ENCODE data around the gene C1orf198.

The C1orf198 gene

DNA sequence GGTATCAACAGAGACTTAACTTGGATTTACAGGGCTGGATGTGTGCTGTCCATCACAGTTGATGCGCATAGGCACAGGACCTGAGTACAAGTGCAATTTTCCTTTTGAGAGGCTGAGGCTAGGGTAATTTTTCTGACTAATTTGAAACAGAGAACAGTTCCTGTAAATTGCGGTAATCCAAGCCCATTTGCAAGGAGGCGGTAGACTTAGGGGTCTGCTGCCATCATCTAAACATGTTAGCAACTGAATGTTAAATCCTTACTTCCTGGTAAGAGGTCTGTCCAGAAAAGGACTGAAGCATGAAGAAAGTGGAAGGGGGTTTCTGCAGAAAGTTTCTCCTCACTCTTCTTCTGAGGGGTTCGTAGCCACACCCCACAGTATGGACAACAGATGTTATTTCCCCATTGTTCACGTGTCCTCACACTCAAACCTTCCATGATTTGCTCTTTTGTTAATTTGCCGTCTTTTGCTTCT, 23.7 kb upstream of the C1orf198 start:
- DNase-seq (ENCODE audit: low spot score), result no peak

DNA sequence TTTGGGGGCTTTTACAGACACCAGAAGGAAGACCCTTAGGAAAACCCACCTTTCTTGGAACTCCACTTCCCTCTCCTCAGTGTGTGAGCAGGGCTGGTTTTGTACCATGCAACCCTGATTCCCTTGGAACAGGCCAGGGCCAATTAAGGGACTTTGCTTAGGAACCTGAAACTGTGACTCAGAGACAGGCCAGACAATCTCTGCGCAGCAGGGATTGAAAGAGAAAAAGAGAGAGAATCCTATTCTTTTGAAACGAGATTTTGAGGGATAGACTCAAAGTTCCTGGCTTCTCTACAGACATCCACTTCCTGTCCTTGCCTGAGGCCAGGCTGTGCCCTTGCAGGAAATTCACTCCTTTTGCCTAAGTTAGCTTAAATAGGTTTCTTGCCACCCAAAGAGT, 23.1 kb upstream of the C1orf198 start:
- DNase-seq (ENCODE audit: low spot score), result no peak

DNA sequence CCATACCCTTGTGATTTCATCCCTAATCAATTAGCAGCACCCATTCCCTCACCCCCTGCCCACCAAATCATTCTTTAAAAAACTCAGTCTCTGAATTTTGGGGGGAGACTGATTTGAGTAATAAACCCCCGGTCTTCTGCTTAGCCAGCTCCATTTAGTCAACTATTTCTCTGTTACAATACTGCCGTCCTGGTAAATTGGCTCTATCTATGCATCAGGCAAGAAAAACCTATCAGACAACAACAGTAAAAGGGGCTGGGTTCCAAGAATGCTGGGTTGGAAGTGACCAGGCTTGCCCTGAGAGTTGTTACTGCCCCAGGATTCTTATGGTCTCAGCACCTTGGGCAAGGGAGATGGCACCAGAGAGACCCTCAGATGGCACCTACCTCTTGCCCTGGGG, 16.3 kb upstream of the C1orf198 start:
- DNase-seq (ENCODE audit: low spot score), result no peak

DNA sequence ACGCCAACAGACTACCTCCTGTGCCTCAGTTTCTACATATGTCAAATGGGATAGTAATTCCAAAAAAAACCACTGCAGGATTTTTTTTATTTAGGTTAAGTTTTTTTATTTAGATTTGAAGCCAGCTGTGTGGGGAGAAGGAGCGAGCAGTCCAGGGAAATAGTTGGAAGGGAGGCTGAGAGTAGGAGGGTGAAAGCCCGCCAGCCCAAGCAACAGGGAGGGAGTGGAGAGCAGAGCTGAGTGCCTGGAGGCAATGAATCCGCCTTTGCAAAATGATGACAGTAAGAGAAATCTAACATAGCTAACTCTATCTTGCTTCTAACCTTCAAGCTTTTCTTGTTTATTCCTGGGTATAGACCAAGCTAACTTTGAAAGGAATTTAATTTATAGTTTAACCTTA, 15.6 kb upstream of the C1orf198 start:
- no peak for DNase-seq (ENCODE audit: low spot score)

DNA sequence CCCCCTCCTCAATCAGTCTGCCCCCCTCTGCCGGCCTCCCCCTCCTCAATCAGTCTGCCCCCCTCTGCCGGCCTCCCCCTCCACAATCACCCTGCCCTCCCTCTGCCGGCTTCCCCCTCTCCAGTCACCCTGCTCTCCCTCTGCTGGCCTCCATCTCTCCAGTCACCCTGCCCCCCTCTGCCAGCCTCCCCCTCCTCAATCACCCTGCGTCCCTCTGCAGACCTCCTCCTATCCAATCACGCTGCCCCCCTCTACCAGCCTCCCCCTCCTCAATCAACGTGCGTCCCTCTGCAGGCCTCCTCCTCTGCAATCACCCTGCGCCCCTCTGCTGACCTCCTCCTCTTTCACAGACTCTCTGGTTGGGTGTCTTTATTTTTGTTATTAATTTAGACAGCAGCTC, 11.5 kb upstream of the C1orf198 start:
- DNase-seq (ENCODE audit: low spot score), result no peak

DNA sequence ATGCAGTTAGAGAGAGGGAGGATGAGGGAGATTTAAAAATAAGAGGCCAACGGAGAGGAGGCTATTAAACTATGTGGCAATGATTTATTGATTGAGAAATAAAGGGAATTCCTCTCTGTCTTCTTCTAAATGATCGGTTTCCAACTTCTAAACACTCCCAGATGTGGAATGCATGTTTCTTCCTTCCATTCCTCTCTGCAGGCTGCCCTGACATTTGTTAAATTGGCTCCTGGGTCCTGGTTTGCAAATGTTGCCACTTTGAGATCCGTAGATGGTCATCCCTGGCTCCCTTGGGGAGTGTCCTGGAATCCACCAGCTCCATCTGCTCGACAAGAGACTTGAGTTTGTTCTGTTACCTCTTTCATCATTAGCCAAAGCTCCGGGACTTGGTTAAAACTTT, 10.3 kb upstream of the C1orf198 start:
- DNase-seq (ENCODE audit: low spot score), result no peak

DNA sequence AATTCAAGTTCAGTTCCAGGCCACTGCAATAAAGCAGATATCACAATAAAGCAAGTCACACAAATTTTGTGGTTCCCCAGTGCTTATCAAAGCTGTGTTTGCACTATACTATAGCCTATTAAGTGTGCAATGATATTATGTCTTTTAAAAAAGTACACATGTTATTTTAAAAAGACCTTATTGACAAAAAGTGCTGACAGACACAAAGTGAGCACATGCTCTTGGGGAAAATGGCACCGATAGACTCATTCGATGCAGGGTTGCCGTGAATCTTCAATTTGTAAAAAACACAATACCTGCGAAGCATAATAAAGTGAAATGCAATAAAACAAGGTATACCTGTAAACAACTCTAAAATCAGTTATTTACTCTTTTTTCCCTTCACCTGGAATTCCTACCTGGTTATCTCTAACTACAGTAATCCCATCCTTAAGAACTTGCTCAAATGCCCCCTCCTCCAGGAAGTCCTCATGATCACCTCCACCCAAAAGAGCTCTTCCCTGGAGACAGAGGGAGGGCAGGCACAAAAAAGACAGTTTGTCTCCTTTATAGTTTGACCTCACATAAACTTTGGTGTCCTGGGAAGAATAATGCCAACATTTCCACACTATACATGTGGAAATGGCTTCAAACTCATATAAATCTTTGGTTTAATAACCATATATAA, 9.7 kb upstream of the C1orf198 start:
- no peak for DNase-seq (ENCODE audit: low spot score)

DNA sequence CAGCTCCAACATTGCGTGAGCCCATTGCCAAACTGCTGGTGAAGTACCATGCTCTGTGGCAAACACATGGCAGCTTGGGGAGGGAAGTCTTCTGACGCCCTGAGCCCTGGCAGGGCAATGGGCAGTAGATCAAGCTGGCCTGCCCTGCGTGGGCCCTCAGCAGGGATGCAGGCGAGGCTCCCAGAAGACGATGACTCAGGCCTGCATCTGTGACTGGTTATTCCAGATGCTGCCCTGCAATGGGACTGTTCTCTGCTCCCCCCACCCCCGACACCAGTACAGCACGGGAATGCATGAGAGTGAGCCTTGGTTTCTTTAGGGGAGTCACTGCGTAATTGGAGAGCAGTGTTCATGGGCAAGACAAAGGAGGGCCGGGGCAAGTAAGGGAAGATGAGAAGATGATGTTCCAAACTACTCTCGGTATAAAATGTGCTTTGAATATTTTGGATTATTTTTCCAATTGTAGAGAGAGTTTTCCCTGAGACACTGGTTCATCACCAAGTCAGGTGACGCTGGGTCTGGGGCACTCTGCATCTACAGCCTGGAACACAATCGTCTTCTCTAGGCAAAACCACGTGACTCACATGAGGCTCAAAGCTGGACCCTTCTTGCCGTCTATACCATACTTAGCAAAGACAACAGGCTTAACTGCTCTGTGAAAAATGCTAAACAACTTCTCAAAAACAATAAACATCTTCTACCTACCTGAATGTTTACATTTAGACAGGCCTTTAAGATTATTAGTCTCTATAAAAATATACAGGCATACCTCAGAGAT, 9.0 kb upstream of the C1orf198 start:
- no peak for DNase-seq (ENCODE audit: low spot score)

DNA sequence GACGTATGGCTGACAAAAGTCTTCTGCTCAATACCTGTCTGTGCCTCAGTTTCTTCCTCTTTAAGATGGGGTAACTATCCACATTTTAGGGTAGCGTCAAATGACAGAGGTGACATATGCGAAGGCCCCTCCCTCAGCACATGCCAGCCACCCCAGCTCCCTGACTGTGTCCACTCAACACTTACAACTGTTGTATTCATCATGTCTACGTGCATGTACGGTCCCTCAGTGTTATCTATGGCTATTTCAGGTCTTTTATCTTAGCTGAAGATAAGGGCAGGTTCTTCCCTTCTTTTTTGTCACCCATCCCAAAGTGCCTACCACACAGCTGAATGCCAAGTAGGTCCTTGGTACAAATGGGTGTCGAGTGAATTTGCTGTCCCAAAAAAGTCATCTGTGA, 8.3 kb upstream of the C1orf198 start:
- DNase-seq (ENCODE audit: low spot score), result no peak

DNA sequence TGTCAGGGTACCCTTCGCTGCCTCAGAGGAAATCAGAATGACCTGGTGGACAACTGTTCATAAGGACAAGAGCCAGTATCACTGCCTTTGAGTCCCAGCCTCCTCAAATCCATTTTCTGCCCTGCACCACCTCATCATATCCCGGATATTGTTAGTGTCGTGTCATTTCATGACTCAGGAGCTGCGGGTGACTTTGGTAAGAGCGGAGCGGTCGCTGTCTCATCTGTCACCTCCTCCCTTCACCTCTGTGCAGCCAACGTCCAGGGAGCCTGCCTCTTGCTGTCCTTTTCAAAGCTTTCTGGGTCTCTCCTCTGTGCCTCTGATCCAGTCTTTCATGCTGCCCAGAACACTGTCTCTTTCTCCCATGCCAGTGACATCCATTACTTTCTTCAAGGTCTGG, 7.0 kb upstream of the C1orf198 start:
- no peak for DNase-seq (ENCODE audit: low spot score)

DNA sequence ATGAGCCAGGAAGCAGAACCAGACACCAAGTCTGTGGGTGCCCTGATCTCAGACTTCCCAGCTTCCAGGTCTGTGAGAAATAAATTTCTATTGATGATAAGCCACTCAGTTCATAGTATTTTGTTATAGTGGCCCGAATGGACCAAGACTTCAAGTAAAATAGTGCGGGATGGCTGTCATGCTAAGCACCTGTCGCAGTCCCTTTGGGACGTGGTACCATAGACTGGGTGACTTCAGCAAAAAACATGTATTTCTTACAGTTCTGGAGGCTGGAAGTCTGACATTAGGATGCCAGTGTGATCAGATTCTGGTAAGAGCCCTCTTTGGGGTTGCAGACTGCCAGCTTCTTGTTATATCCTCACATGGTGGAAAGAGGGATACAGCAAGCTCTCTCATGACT, 2.6 kb upstream of the C1orf198 start:
- no peak for DNase-seq (ENCODE audit: low spot score)

DNA sequence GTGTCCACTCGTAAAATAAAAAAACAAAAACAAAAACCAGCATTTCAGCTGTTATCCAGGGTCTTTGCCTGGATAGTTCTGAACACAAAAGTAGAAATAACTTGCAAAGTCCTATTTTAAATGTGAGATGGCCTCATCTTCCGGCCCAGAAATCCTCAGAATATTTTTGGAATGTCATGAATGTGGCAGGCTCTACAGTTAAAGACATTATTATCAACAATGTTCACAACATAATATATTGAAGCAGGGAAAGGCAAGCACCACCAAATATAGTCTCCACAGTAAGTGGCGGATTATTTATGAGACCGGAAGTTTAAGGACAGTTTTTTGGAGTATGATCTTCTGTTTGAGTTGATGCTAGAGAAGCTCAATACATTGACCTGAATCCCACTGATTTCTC, 1.2 kb upstream of the C1orf198 start:
- DNase-seq (ENCODE audit: low spot score), result peak; percentile 8

DNA sequence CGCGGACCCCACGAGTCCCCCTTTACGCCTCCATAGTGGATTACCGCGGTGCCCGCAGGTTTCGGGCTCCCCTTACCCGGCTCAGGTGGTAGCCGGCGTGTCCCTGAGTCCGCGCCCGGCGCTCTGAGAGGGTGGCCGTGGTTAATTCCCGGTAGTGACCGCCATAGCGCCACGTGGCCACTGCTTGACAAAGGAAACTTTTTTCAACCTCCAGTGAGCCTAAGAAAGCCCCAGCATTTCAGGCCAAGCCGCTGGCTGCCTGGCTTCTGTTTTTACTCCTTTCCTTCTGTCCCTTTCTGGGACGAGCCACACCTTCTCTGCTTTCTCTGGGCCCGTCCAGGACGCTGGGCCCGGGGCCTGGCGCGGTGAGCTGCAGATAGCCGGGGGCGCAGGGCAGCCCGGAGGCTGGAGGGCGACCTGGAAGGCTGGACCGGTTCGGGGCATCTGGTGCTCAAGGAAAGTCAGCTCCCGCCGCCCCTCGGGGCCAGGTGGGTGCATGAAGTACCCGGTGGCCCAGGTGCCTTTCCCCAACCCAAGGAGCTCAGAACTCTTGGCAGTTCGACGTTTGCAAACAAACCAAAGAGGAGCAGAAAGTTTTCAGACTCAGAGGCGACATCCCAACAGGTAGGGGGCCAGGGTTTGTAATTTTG, 540 bp upstream of the C1orf198 start:
- DNase-seq (ENCODE audit: low spot score), result peak; percentile 74

DNA sequence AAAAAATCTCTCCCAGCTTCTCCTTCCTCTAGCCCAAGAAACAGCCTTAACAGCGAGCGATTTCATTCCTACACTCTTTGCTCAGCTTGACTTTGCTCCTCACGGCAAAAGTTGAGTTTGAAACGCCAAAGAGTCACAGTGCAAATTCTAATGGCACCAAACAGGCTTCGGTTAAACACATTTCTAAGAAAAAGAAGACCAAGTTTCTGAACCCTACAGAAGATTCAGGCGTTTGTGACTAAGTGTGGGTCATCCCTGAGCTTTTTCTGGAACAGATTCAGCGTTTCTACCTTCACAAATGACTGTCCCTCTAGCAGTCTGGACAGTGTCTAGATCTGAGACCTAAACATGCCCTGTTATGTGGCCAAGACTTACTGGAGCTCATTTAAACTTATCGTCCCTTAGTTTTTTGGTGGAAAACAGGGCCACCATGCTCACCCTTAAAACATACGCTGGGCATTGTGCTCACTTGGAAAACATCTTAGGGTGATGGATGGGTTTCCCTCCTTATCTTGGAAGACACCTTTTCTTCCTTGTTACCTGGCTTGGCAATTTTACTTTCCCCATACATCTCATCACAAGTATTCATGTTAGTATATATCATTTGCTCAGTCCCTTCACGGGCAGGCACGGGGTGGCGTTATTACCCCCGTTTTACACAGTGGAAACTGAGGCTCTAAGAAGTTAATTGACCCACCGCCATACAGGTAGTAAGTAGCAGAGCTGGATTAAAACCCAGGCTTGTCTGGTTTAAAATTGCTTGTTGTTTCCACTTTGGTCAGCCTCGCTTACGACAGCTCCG, 1.0 kb downstream of the C1orf198 start:
- DNase-seq (ENCODE audit: low spot score), result peak; percentile 9

DNA sequence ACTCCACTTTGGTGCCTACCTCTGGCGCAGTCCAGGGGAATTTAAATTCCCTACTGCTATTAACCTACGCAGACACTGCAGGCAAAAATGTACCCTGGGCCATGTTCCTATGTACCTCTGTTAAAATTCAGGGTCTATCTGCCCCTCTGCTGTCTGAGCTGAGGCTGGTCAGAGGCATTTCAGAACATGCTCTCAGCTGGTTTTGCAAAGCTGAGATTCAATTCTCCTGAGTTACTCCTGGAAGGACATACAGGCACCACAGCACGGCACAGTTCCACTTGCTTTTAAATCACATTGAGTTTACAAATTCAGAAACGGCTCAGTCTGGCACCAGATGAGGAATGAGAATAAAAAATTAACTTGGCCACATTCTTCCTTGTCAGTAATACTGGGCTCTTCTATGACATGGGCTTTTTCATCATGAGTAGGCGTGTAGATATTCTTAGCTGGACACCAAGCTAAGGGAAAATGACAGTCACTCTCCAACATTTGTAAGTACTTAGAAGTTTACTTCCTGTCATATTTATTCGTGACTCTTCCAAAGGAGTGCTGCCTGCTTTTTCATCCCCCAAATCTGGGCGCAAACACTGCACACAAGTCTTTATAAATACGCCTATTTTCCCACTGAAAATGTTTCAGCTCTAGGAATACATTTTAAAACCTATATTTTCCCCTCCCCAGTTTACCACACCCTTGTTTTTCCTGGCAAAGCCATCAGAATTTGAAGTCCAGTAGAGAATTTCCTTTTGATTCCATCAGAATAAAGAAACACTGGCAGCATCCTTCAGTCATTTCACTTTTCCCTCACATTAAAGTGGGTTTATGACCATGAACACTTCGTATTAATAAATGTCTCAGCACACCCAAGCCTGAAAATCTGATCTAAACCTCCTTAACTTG, 1.9 kb downstream of the C1orf198 start:
- peak; percentile 14 for DNase-seq (ENCODE audit: low spot score)

DNA sequence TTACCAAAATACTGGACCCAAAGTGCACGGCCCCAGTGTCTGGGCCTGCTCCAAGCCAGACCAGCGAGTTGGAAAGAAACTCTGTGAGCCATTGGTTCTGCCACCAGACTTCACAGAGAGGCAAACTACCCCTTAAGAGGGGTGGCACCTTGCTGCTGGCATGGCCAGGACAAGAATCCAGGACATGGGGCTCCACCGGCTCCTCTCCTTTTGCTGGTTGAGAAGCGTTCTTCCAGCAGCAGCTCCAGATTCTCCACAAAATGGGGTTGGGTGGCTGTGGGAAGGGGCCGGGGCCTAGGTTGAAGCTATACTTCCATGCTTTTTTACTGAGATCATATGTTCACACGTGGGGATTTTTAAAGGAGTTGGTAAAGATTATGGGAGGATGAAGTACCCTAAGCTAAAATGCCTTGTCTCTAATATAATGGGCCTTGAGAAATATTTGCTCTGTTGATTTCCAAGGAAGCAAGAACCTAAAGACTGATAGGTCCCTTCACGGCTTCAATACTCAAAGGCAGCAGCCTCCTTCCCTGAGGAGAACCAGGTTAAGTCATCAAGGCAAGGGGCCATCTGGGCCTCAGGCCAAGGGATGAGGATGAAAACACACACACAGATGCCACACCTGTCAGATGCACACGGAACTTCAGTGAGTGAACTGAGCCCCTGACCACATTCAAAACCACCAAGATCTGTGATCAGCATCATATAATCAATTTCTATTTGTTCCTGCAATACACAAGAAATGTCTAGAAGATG, 3.1 kb downstream of the C1orf198 start:
- no peak for DNase-seq (ENCODE audit: low spot score)

DNA sequence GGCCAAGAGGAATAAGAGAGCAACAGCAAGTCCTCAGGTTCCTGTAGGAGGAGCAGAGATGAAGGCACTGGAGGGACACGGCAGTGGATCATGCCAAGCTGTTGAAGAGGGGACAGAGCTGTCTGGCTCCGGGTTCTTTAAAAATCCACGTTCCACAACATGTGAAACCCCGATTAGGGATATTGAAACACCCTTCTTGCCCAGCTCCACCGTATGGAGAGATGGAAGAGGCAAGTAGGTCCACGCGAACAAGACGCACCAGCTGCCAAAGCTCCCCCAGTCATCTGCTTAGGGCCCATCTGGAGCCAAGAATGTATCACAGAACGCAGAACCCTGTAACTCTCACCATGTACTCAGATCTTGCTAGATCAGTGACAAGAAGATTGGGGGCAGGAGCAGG, 3.9 kb downstream of the C1orf198 start:
- no peak for DNase-seq (ENCODE audit: low spot score)

DNA sequence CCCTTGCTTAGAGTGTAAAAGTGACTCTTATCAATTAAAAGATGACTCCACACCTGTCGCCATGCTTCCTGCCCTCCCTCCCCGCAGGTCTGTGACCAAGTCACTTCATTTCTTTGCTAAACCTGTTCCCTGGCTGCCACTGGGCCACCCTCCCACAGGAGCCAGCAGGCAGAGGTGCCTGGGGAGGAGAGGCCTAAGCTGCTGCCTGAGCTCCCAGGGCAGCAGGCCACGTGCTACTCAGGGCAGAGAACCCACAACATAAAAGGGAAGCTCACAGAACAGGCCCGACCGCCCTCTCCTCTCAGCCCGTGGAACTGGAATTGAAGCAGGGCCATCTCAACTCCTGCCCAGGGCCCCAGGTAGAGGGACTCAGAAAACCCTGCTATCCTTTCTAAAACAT, 4.9 kb downstream of the C1orf198 start:
- DNase-seq (ENCODE audit: low spot score), result peak; percentile 50

DNA sequence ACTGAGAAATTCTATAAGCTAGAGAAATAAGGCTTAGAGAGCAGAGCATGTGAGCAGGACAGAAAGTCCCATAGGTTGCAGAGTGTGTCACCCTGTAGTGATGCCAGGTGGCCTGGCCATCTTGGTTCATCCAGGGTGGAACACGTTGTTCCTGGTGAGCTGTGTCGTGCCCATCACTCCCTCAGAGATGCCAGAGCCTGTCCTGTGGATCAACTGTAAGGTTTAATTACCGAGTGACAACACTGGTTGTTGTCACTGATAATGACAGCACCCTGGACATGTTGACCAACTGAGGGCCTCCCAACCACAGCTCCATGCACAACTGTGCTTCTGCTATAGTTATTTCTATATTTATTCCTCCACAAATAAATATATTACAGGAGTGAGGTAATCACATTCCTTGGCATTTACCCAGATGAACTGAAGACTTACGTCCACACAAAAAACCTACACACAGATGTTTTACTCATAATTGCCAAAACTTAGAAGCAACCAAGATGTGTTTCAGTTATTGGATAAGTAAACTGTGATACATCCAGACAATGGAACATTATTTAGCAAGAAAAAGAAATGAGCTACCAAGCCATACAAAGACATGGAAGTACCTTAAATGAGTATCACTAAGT, 6.2 kb downstream of the C1orf198 start:
- no peak for DNase-seq (ENCODE audit: low spot score)

DNA sequence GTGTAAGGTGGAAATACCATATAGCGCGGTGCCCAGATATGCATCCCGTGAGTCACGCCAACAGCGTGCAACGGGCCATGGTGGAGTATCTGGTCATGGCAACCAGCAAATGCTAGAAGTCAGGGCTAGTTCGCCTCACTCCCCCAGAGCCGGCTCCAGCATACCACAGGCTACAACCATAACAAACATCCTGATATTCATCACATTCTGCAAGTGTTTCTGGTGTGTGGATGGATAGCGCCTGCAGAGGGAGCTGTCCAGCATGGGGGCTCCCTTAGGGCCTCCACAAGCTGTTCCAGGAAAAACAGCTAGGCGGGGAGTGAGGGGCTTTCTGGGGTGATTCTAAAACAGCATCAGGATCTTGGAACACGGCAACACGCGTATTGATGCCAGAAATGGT, 6.8 kb downstream of the C1orf198 start:
- DNase-seq (ENCODE audit: low spot score), result no peak

Data from SW480 (cell line).